NOMO-1 treated with dmso at 0.1 percent for 144 hours (cell line): ENCODE data around the gene PRIM2.
A peak's percentile ranks its signal among the peaks of the same experiment; 100 is the strongest.
"Not testable (repeated sequence)": the region's sequence is repeated elsewhere in the genome, so short reads cannot be mapped to it uniquely, and the experiment has no call there.

Experiments
- DNase-seq: peaks from one replicate; lab custom pipeline; 2025; ENCODE audit not compliant: unreplicated experiment; lab: John Stamatoyannopoulos, UW

PRIM2 gene

GRCh38 chr6:57317060-57317943, at the start of gene PRIM2:
Gene PRIM2 (plus strand): TSS chr6:57317630. CDS start chr6:57318446, 816 bp downstream.
- peak; percentile 72 for DNase-seq

GRCh38 chr6:57268294-57268640, 49.2 kb upstream of the PRIM2 start:
- no peak for DNase-seq

GRCh38 chr6:57274113-57274824, 43.2 kb upstream of the PRIM2 start:
- DNase-seq: not testable (repeated sequence)

GRCh38 chr6:57275384-57275783, 42.0 kb upstream of the PRIM2 start:
- no peak for DNase-seq

- DNase-seq: no peak
Observed at GRCh38 chr6:57276946-57277345, 40.5 kb upstream of the PRIM2 start.

- no peak for DNase-seq
Observed at GRCh38 chr6:57278570-57278969, 38.9 kb upstream of the PRIM2 start.

- DNase-seq: no peak
Observed at GRCh38 chr6:57279013-57279412, 38.4 kb upstream of the PRIM2 start.

- DNase-seq: no peak
Observed at GRCh38 chr6:57283106-57283505, 34.3 kb upstream of the PRIM2 start.

GRCh38 chr6:57283911-57284455, 33.4 kb upstream of the PRIM2 start:
- no peak for DNase-seq

- DNase-seq: not testable (repeated sequence)
Observed at GRCh38 chr6:57288136-57288535, 29.3 kb upstream of the PRIM2 start.

GRCh38 chr6:57293472-57293871, 24.0 kb upstream of the PRIM2 start:
- not testable (repeated sequence) for DNase-seq

GRCh38 chr6:57294862-57295445, 22.5 kb upstream of the PRIM2 start:
- DNase-seq: no peak

- no peak for DNase-seq
Observed at GRCh38 chr6:57297505-57297904, 19.9 kb upstream of the PRIM2 start.

- DNase-seq: no peak
Observed at GRCh38 chr6:57298741-57299140, 18.7 kb upstream of the PRIM2 start.

- no peak for DNase-seq
Observed at GRCh38 chr6:57301757-57302156, 15.7 kb upstream of the PRIM2 start.

- DNase-seq: no peak
Observed at GRCh38 chr6:57302477-57302876, 15.0 kb upstream of the PRIM2 start.

- no peak for DNase-seq
Observed at GRCh38 chr6:57303931-57304681, 13.3 kb upstream of the PRIM2 start.

GRCh38 chr6:57305107-57305506, 12.3 kb upstream of the PRIM2 start:
- DNase-seq: no peak

GRCh38 chr6:57305761-57306160, 11.7 kb upstream of the PRIM2 start:
- no peak for DNase-seq

GRCh38 chr6:57306273-57306672, 11.2 kb upstream of the PRIM2 start:
- no peak for DNase-seq

- DNase-seq: no peak
Observed at GRCh38 chr6:57307850-57308249, 9.6 kb upstream of the PRIM2 start.
